WTC11 (cell line): ENCODE measurements around the gene TEN1. TPM values are rescaled to one million over a fixed set of nuclear protein-coding genes. Genes with fewer than 3 reads are reported as not detected.

ENCODE experiments used
- ATF3 ChIP-seq: sonication (generic); formaldehyde crosslinking; conservative IDR thresholded peaks from 2 replicates; pipeline ENCODE4 v1.8.1; 2022; ENCODE audit warnings: mild to moderate bottlenecking, missing genetic modification reagents
- CBFB ChIP-seq: sonication (generic); formaldehyde crosslinking; IDR thresholded peaks from 2 replicates; pipeline ENCODE4 v1.8.1; 2022; ENCODE audit warnings: mild to moderate bottlenecking, low read depth, missing genetic modification reagents
- CREM ChIP-seq: sonication (generic); formaldehyde crosslinking; IDR thresholded peaks from 2 replicates; pipeline ENCODE4 v1.8.1; 2022; ENCODE audit warnings: mild to moderate bottlenecking, missing genetic modification reagents, moderate library complexity
- E2F1 ChIP-seq: sonication (generic); formaldehyde crosslinking; IDR thresholded peaks from 2 replicates; pipeline ENCODE4 v1.8.0; 2022; ENCODE audit warnings: mild to moderate bottlenecking, missing genetic modification reagents
- IRF2 ChIP-seq: sonication (generic); formaldehyde crosslinking; IDR thresholded peaks from 2 replicates; pipeline ENCODE4 v1.8.0; 2022; ENCODE audit warnings: low read depth, missing genetic modification reagents, borderline replicate concordance
- JAZF1 ChIP-seq: fragments of 250-450 bp; sonication (Bioruptor Pico); IDR thresholded peaks from 2 replicates; pipeline ENCODE4 v1.9.0; 2021; ENCODE audit warnings: moderate library complexity, mild to moderate bottlenecking, inconsistent platforms
- JUN ChIP-seq: sonication (generic); formaldehyde crosslinking; IDR thresholded peaks from 2 replicates; pipeline ENCODE4 v1.8.0; 2023; ENCODE audit warnings: mild to moderate bottlenecking, missing genetic modification reagents
- KAT7 ChIP-seq: sonication (generic); formaldehyde crosslinking; IDR thresholded peaks from 2 replicates; pipeline ENCODE4 v1.8.1; 2023; ENCODE audit warnings: missing genetic modification reagents, mild to moderate bottlenecking, borderline replicate concordance
- MAX ChIP-seq: sonication (generic); formaldehyde crosslinking; IDR thresholded peaks from 2 replicates; pipeline ENCODE4 v1.8.0; 2022; ENCODE audit warnings: mild to moderate bottlenecking, missing genetic modification reagents
- NFE2L1 ChIP-seq: sonication (generic); formaldehyde crosslinking; IDR thresholded peaks from 2 replicates; pipeline ENCODE4 v1.8.1; 2023; ENCODE audit warnings: missing genetic modification reagents
- NFYB ChIP-seq: sonication (generic); formaldehyde crosslinking; conservative IDR thresholded peaks from 2 replicates; pipeline ENCODE4 v1.8.0; 2022; ENCODE audit warnings: low read depth, missing genetic modification reagents
- NR1H2 ChIP-seq: sonication (generic); formaldehyde crosslinking; IDR thresholded peaks from 2 replicates; pipeline ENCODE4 v1.9.0; 2021; ENCODE audit warnings: mild to moderate bottlenecking, moderate library complexity, missing genetic modification reagents
- PREB ChIP-seq: sonication (generic); formaldehyde crosslinking; IDR thresholded peaks from 2 replicates; pipeline ENCODE4 v1.8.1; 2022; ENCODE audit warnings: mild to moderate bottlenecking, missing genetic modification reagents, moderate library complexity, borderline replicate concordance
- SOX15 ChIP-seq: fragments of 250-450 bp; sonication (Bioruptor Pico); IDR thresholded peaks from 2 replicates; pipeline ENCODE4 v1.9.0; 2021; ENCODE audit warnings: mild to moderate bottlenecking
- SP1 ChIP-seq: sonication (generic); formaldehyde crosslinking; conservative IDR thresholded peaks from 2 replicates; pipeline ENCODE4 v1.8.1; 2022; ENCODE audit warnings: missing genetic modification reagents
- TP53 ChIP-seq: sonication (generic); formaldehyde crosslinking; IDR thresholded peaks from 2 replicates; pipeline ENCODE4 v1.8.1; 2023; ENCODE audit warnings: mild to moderate bottlenecking, missing genetic modification reagents
- ZNF138 ChIP-seq: sonication (generic); formaldehyde crosslinking; conservative IDR thresholded peaks from 2 replicates; pipeline ENCODE4 v1.8.1; 2022; ENCODE audit warnings: mild to moderate bottlenecking, moderate library complexity, missing genetic modification reagents
- ZNF219 ChIP-seq: sonication (generic); formaldehyde crosslinking; IDR thresholded peaks from 2 replicates; pipeline ENCODE4 v1.8.0; 2023; ENCODE audit warnings: missing genetic modification reagents, mild to moderate bottlenecking, borderline replicate concordance
- ZNF263 ChIP-seq: sonication (generic); formaldehyde crosslinking; IDR thresholded peaks from 2 replicates; pipeline ENCODE4 v1.8.1; 2022; ENCODE audit warnings: low read depth, mild to moderate bottlenecking, moderate library complexity, missing genetic modification reagents
- ZNF281 ChIP-seq: sonication (generic); formaldehyde crosslinking; IDR thresholded peaks from 2 replicates; pipeline ENCODE4 v1.8.0; 2023; ENCODE audit warnings: mild to moderate bottlenecking, missing genetic modification reagents
- total RNA-seq: library from RNA; stranded (reverse); gene quantifications from 3 replicates; pipeline ENCODE4 v1.2.3, GENCODE V29; 2021
- TF ChIP-seq, protein P1 (sequence below): sonication (generic); formaldehyde crosslinking; IDR thresholded peaks from 2 replicates; pipeline ENCODE4 v1.8.1; 2023; ENCODE audit warnings: mild to moderate bottlenecking, missing genetic modification reagents, moderate library complexity
- TF ChIP-seq, protein P2 (sequence below): fragments of 200-600 bp; IDR thresholded peaks from 2 replicates; pipeline ENCODE4 v1.8.0; 2022; ENCODE audit warnings: antibody characterized with exemption
- TF ChIP-seq, protein P3 (sequence below): sonication (generic); formaldehyde crosslinking; IDR thresholded peaks from 2 replicates; pipeline ENCODE4 v1.8.1; 2023; ENCODE audit warnings: mild to moderate bottlenecking, missing genetic modification reagents
- TF ChIP-seq, protein P4 (sequence below): fragments of 250-450 bp; sonication (Bioruptor Pico); IDR thresholded peaks from 2 replicates; pipeline ENCODE4 v1.9.0; 2021; ENCODE audit warnings: mild to moderate bottlenecking

TEN1 gene
- total RNA-seq, 1 experiment from 2014 or later = 15.6 TPM

- peak; percentile 61; the same call in 1 of the 2 replicates for TF ChIP-seq MAX (CRISPR knock-in tag)
- no peak for TF ChIP-seq JAZF1 (CRISPR knock-in tag)
- no peak for TF ChIP-seq E2F1 (CRISPR knock-in tag)
- no peak for TF ChIP-seq CREM (CRISPR knock-in tag)
- TF ChIP-seq, protein P1, sequence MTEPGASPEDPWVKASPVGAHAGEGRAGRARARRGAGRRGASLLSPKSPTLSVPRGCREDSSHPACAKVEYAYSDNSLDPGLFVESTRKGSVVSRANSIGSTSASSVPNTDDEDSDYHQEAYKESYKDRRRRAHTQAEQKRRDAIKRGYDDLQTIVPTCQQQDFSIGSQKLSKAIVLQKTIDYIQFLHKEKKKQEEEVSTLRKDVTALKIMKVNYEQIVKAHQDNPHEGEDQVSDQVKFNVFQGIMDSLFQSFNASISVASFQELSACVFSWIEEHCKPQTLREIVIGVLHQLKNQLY (CRISPR knock-in tag) = no peak
- TF ChIP-seq JUN = no peak
- TF ChIP-seq NFYB (CRISPR knock-in tag) = no peak
- TF ChIP-seq, protein P2, sequence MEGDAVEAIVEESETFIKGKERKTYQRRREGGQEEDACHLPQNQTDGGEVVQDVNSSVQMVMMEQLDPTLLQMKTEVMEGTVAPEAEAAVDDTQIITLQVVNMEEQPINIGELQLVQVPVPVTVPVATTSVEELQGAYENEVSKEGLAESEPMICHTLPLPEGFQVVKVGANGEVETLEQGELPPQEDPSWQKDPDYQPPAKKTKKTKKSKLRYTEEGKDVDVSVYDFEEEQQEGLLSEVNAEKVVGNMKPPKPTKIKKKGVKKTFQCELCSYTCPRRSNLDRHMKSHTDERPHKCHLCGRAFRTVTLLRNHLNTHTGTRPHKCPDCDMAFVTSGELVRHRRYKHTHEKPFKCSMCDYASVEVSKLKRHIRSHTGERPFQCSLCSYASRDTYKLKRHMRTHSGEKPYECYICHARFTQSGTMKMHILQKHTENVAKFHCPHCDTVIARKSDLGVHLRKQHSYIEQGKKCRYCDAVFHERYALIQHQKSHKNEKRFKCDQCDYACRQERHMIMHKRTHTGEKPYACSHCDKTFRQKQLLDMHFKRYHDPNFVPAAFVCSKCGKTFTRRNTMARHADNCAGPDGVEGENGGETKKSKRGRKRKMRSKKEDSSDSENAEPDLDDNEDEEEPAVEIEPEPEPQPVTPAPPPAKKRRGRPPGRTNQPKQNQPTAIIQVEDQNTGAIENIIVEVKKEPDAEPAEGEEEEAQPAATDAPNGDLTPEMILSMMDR = peak; percentile 81
- TF ChIP-seq TP53 (CRISPR knock-in tag) = no peak
- TF ChIP-seq IRF2 (CRISPR knock-in tag) = no peak
- TF ChIP-seq NFE2L1 (CRISPR knock-in tag) = no peak
- TF ChIP-seq NR1H2 (CRISPR knock-in tag) = no peak
- TF ChIP-seq, protein P3, sequence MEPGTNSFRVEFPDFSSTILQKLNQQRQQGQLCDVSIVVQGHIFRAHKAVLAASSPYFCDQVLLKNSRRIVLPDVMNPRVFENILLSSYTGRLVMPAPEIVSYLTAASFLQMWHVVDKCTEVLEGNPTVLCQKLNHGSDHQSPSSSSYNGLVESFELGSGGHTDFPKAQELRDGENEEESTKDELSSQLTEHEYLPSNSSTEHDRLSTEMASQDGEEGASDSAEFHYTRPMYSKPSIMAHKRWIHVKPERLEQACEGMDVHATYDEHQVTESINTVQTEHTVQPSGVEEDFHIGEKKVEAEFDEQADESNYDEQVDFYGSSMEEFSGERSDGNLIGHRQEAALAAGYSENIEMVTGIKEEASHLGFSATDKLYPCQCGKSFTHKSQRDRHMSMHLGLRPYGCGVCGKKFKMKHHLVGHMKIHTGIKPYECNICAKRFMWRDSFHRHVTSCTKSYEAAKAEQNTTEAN (CRISPR knock-in tag) = no peak
- no peak for TF ChIP-seq ZNF219 (CRISPR knock-in tag)
- TF ChIP-seq, protein P4, sequence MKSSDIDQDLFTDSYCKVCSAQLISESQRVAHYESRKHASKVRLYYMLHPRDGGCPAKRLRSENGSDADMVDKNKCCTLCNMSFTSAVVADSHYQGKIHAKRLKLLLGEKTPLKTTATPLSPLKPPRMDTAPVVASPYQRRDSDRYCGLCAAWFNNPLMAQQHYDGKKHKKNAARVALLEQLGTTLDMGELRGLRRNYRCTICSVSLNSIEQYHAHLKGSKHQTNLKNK = no peak
- TF ChIP-seq SP1 (CRISPR knock-in tag) = no peak
- TF ChIP-seq CBFB (CRISPR knock-in tag) = no peak
- no peak for TF ChIP-seq ATF3 (CRISPR knock-in tag)
- TF ChIP-seq KAT7 (CRISPR knock-in tag) = no peak
- TF ChIP-seq ZNF263 (CRISPR knock-in tag) = no peak
- TF ChIP-seq SOX15 (CRISPR knock-in tag) = no peak
- TF ChIP-seq ZNF138 (CRISPR knock-in tag) = no peak
- TF ChIP-seq PREB (CRISPR knock-in tag) = no peak
- TF ChIP-seq ZNF281 (CRISPR knock-in tag) = no peak
Measured at GRCh38 chr17:76000016-76000754, 21.1 kb downstream of the TEN1 start (continued).
